ENCODE data around the gene OTC.

The OTC gene

DNA sequence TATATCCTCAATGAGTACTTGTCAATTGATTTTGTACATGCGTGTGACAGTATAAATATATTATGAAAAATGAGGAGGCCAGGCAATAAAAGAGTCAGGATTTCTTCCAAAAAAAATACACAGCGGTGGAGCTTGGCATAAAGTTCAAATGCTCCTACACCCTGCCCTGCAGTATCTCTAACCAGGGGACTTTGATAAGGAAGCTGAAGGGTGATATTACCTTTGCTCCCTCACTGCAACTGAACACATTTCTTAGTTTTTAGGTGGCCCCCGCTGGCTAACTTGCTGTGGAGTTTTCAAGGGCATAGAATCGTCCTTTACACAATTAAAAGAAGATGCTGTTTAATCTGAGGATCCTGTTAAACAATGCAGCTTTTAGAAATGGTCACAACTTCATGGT is at the start of gene OTC:
TSS of gene OTC (plus strand) at position 243 of the 400 bp plus-strand sequence. CDS start at position 336, 93 bp downstream.
- DNase-seq, result no peak

DNA sequence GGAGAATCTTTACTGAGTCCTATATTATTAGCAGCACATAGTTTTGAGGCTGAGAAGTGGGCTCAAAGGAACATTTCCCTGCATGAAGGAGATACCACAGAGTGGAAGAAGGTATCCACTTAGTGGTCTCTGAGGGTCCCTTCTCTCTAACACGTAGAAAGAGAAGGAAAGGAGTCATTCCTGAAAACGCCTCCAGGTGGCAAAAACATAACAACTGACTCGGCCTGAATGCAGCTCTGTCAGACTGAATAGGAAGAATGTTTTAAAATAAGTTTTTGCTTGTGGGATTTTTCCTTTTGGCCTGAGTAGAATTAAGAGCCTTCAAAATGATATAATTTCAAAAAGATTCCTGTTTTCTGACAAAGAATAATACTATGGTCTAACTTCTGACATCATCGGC is 48.4 kb upstream of the OTC start:
- DNase-seq, result no peak

DNA sequence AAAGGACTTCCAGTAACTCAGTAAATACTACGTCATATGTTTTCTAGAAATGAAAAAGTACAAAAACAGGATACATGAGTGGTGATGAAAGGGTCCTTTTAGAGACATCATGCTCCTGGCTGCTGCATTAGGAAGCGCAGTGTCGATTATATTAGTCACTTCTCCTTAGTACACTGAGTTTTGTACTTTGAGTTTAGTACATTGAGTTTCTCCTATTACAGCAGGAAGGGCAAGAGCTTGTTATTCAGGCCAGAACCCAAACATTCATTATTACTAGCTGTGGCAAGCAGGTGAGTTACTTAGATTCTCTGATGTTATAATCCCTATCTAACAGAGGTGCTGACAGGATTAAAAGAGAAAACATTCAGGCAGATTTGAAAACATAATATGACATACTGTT is 46.4 kb upstream of the OTC start:
- no peak for DNase-seq

DNA sequence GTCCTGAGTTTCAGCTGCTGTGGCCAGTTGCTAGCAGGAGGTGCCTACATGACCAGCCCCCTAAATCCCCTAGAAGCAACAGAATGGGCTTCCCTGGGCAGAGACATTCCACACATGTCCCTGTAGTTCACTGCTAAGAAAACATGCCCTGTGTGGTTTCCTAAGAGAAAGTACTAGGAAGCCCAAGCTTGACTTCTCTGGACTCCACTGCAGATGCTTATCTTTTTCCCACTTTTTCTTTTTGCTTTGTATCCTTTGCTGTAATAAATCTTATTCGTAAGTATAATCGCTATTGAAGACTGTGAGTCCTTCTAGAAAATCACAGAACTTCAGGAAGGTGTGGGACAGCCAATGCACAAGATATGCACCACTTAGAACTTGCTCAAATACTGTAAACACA is 40.7 kb upstream of the OTC start:
- DNase-seq, result no peak

DNA sequence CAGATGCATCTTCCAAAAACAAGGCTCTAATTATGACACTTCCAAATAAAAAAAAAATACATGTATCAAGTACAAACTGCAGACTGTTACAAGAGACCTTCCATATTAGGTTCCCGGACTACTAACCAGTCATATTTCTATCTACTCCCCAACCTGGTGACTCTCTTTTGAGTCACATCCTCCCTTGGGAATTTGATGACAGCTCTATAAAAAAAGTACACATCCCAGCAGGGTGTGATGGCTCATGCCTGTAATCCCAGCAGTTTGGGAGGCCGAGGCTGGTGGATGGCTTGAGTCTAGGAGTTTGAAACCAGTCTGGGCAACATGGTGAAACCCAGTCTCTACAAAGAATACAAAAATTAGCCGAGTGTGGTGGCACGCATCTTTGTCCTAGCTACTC is 40.0 kb upstream of the OTC start:
- DNase-seq, result no peak

DNA sequence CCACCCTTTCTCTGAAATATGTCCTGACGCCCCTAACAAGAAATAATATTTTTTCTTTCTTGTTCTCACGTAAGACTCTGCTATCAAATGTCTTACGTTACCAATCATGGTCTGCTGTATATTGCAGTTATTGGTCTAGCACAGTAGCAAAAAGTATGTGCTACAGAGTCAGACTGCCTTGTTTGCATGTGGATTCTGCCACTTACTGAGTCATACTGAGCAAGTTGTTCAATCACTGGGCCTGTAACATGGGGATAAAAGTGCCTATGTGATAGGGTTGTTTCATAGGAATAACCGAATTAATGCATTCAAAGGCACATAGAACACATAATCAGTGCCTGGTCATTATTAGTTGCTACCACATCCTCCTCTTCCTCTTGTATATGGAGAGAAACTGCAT is 39.2 kb upstream of the OTC start:
- DNase-seq, result no peak

DNA sequence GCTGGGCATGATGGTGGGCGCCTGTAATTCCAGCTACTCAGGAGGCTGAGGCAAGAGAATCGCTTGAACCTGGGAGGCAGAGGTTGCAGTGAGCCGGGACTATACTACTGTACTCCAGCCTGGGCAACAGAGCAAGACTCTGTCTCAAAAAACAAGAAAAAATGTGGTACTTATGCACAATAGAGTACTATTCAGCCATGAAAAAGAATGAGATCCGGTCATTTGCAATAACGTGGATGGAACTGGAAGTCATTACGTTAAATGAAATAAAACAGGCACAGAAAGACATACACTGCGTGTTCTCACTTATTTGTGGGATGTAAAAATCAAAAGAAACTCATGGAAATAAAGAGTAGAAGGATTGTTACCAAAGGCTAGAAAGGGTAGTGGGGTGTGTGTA is 37.2 kb upstream of the OTC start:
- no peak for DNase-seq

DNA sequence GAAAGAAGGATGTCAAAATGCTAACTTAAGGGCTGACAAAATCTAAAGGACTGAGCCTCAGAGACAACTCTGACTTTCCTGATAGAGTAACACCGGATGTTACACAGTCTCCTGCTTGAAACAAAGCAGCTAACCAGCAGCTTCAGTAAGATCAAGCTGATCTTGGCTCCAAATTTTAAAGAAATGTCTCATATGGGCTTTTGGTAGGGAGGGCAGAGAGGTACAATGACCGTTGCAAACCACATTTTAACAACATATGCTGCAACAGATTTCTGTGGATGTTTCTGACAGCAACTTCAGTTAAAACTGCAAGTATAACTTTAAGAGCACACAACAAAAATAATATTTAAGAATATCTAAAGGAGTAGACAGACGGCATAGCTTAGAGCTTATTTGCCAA is 34.2 kb upstream of the OTC start:
- no peak for DNase-seq

DNA sequence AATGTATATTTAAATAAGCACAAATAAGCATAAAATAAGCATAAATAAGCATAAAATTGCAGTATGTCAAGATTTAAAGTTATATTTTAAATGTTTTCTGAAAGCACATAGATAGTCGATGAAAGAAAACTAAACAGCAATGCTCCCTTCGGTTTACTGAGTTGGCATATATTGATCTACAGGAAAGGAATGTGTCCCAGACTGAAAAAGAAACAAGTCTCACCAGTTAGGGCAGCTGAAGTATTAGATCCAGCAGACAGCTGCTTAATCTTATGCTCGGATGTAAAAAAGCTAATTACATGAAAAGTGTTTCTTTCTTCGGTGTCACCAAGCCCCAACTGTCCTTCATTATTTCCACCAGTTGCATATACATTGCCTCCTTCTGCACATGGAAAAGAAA is 33.8 kb upstream of the OTC start:
- DNase-seq, result no peak

DNA sequence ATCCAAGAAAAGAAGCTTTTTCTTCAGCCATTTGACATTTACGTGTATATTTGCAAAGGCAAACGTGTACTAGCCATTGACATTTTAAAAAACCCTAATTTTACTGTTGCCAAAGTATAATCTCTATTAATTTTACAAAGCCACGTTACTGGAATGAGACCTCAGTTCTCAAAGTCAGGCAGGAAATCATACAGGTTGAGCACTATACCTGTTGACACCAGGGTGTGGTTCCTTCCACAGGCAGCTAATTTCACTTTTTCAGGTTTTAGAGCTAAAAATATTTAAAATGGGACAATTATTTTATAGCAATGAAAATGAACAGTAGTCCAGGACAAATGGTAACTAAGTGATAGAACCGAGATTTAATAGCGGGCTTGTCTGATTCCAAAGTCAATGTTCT is 31.6 kb upstream of the OTC start:
- DNase-seq, result no peak

DNA sequence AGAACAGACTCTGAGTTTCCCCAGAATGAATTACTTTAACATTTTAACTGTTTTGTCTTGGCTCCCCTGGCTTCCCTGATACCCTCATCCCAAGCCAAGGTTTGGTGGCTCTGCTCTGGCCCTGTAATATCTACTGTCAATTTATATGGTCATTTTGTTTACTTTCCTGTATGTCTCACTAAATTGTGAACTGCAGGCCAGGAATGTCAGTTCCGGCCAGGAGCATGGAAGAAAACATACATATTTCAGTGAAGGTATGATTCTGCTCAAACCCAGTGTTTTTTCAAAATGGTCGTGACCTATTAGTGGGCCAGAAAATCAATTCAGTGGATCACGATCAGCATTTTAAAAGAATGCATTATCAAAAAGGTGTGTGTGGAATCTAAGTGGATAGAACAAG is 26.3 kb upstream of the OTC start:
- DNase-seq, result no peak

DNA sequence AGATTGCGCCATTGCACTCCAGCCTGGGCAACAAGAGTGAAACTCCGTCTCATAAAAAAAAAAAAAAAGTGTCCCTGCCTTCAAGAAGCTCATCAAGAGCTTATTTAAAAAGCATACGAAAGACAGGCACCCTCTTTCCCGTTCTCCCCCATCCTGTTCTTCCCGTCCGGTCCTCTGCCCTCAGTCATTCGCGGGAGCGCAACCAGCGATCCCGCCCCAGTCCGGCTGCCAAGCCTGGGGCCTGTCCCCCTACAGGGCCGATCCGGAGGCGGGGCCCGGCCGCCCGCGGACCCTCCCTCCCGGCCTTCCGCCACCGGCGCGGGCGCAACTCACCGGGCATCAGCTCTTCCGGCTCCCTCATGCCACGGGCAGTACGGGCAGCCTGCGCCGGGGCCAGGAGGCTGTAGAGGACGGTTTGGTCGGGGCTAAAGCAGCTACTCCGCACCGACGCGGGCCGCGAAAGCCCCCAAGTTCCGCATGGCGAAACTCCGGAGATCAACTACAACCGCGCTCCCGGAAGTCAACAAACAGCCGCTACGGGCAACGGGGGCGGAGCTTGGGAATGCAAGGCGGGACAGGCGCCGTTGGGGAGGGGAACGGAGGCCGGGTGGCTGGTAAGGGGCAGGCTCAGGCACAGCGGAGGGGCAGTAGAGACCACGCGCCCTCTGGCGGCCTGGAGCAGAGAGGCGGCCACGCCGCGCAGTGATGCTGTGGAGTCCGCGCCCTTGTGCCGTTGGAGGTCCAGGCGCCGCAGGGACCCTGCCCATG is 25.2 kb upstream of the OTC start, which contains the start of gene RPGR:
TSS of gene RPGR (minus strand) at position 503 of the 768 bp plus-strand sequence. CDS start at position 361, 142 bp downstream.
- DNase-seq, result peak; percentile 67 to 81

DNA sequence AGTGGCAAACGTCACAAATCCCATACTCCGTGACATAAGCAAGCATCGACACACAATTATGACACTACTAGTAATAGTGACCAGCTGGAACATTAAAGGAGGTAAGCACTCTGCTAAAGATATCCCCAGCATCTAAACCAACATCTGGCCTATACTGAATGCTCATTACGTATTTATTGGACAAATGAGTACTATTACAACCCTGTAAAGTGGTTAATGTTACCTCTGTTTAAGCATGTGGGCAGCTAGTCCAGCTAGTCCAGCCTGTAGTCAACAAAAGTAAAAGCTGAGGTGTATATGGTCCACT is 24.7 kb upstream of the OTC start:
- no peak for DNase-seq

DNA sequence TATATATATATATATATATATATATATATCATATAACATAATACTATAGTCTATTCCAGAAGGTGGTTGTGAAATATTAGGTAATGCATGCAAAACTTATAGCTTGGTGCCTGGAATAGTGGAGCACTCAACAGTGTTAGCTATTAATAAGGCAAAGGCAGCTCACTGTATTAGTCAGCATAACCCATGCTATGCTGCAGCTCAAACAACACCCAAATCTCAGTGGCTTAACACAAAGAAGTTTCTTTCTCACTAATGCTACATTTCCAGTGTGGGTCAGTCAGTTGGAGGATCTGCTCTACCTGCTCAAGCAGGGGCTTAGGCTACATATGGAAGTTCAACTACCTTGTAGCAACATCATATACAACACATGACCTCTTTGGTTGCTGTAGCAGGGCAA is 19.9 kb upstream of the OTC start:
- no peak for DNase-seq

DNA sequence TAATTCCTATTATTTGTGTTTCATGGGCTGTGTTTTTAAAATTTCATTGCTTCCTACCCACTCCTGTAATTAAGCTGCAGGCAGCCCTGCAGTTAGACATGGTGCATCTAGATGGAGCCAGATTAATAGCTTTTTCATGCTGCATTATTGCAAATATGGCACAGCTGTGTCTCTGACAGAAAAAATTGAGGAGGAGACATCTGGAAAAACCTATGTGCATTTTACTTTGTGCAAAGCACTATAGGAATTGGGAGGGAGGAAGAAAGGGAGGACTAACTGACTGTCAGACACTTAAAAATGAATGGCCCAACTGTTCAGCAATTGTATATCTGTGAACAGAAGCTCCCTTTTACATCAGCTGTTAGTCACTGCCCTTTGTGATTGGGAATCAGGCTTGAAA is 17.0 kb upstream of the OTC start:
- DNase-seq, result no peak

DNA sequence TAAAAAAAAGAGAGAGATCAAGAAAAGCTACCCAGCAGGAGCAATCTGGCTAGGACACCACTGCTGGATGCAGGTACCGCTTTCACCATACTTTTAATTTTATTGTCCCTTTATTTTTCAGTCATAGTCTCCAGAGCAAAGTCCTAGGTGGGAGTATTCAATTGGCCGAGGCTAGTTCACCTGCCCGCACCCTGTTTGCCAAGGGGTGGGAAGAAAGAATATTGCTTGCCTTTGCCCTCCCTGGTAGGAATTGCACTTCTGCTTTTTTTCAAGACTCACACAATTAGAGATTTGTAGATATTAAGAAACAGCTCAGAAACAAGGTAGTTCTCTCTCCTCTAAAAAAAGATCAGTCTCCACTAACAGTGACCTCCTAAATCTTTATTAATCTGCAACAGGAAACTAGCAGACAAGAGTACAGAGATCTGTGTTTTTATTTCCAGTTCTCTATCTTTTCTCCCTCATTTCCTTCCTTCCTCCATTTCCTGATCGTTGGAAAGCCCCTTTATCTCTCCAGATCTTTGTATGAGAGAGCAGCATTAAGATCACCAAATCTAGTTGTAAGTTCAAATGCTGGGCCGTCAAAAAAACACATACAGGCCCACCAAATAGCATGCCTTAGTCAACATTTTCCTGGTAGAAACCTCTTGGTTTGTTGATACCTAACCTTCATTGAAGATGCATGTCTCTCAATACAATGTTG is 15.7 kb upstream of the OTC start:
- no peak for DNase-seq

DNA sequence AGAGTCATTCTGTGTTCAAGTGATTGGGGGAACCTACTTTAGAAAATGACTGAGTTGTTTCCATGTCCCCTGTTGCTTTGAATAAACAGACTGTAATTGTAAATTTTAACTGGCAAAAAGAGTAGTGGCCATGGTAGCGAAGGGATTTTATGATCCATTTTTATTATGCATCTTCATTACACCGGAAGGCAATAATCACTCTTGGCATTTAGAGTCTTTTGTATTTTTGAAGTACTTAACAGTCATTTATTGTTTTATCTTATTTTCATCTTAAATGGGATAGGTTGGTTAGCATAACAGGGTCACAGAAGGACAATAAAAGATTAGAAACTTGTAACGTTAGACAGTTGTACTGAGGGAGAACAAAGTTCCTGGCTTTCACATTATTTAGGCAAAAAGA is 11.0 kb upstream of the OTC start:
- DNase-seq, result no peak

DNA sequence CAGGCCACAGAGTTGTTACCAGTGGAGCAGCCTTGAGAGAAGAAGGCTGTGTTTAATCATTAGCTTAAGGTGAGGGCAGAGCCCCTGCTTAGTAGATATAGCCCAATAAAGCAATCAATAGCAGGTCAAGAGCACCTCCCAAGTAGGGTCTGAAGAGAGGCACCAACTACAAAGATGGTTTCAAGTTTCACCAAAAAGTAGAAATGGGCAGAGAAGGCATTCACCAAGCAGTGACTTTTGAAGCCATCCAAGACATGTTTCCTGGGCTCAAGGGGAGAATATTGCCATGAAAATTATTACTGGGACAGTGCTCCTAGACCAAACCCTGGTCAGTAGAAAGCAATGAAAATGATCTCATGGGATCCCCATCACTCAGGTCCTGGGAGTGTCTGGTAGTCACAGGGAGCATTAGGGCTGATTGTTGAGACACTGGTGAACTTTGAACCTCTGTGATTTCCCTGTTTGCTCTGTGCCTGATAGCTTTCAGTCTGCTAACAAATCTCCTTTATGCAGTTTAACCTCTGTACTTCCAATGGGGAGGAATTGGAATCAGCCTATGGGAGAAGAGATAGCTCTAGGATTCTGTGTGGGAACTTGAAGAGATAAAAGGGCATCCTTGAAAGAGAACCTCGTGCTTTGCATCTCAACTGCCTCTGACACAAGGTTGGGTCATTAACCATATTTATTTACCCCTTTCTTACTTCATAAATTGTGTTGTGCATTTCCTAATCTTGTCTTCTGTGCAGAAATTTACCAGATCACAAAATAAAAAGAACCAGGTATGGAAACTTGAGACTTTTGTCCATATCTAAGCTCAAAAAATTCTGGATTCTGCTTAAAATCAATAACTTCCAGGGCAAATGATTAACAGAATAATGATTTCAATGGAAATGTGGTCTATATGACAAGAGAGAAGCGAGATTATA is 9.3 kb upstream of the OTC start:
- DNase-seq, result no peak

DNA sequence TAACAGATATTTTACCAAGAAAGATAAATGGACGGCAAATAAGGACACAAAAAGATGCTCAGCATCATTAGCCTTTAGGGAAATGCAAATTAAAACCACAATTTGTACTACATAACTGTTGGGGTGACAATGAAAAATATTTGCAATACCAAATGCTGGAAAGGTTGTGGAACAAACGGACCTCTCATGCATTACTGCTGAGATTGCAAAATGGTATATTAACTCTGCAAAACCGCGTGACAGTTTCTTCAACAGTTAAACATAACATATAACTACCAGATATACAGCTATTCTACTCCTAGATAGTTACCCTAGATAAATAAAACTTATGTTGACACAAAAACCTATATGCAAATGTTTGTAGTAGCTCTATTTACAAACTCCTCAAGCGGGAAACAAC is 6.3 kb upstream of the OTC start:
- DNase-seq, result no peak

DNA sequence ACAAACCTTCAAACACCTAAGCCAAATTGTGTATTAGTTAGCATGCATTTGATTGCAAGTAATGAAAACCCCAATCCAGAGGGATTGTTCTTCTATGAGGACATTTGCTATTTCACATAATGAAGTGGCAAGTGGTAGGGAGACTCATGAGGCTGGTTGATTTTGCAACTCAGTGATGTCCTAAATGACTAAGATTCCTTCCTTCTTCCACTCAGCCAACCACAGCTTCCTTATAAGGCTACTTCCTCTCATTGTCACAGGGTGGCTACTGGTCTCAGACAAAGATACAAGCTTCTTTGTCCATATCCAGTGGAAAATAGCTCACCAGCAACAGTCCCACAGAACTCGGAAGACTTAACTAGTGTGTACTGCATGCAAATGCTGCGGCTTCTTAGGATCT is 5.3 kb upstream of the OTC start:
- DNase-seq, result no peak

DNA sequence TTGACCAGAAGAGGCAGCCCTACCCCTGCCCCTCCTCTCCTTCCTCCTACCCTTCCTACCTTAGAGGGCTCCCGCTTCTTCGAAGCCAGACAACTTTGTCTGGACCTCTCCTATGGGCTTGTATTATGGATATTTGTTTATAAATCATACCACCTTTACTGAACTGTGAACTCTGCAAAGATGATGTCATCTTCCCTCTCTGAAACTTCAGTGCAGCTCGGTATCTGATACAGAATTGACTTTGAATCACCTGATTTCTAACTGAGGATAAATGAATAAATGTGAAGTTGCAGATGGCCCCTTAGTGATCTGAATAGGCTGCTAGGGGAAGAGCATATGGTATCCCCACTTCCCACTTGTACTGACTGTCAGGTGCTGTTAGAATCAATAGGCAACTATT is 1.1 kb upstream of the OTC start:
- no peak for DNase-seq

DNA sequence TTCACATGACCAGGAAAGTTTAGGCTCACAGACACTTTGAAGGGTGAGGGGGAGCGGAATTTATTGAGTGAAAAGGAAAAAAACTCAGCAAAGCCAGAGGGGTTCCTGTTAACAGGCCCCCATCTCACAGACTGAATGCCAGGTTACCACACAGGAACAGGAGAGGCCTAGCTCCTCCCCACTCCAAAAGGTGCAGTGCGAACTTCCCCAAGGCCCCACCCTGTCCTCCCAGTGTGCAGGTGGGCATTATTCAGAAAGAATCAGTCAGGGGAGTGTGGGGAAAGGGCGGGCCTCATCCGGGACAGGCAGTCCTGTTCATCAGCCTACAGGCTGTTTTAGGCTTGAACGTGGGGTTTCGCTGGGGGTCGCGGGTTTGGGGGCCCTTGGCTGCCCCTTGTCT is 4.0 kb downstream of the OTC start:
- DNase-seq, result no peak

DNA sequence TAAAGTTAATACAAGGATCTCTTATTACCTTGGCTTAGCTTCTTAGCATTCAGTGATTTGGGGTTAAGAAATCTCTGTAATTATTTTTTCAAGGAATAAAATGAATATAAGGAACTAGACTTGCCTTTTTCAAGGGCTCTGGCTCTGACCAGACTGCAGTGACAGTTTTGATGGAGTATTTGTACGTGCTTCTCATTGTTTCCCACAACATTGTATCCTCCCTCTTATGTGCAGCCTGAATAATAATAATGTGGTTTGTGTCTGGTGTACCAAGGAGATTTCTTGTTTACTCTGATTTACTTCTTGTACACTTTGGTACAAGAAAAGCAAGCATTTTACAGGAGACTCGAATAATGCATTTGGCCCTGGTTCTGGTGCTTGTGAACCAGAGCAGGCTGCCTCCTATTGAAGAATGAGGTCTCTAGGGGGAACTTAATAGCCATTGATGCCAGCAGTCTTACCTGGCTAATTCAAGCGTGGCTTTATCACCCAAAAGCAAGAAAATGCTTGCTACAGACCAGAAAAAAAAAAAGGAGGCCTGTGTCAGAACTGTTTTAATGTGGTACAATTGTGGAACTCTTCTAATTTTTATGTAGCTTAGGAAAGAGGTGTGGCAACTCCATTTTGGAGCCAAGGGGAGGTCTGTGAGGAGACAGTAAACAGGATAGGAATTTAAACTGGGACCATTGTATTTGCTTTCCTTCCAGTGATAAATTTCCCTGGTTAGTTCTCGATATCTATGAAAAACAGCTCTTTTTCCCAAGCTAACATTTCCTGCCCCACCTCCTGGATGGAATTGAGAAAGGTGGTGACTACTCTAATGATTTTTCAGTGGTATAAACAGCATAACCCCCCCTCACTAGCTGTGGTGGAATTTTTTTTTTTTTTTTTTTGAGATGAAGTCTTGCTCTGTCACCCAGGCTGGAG is 5.6 kb downstream of the OTC start:
- DNase-seq, result no peak
